PC-9 (cell line): ENCODE data around the gene IP6K2. TPM values are rescaled to one million over a fixed set of nuclear protein-coding genes. Genes with fewer than 3 reads are reported as not detected.
A peak's percentile ranks its signal among the peaks of the same experiment; 100 is the strongest.

Source experiments
- Bru-seq: library from RNA; stranded (reverse); fragments of 400-500 nt; gene quantifications from one replicate; lab custom pipeline; 2021; lab: Mats Ljungman, UMichigan
- BruChase-seq, 2 experiments: library from RNA; stranded (reverse); fragments of 400-500 nt; gene quantifications; one replicate each; lab custom pipeline; 2021; lab: Mats Ljungman, UMichigan
- BruUV-seq: library from RNA; stranded (reverse); fragments of 400-500 nt; replicated peaks from 2 replicates; lab custom pipeline; 2021; lab: Mats Ljungman, UMichigan
- CTCF ChIA-PET: fragments of 300-600 bp; sonication (Branson Sonifier 250); formaldehyde crosslinking; loops from one replicate; lab custom pipeline; 2022; ENCODE audit warnings: antibody characterized with exemption; lab: Charles Lee
- POLR2A ChIA-PET: fragments of 300-600 bp; sonication (Branson Sonifier 250); formaldehyde crosslinking; loops from one replicate; lab custom pipeline; 2022; ENCODE audit warnings: antibody characterized with exemption; ENCODE audit not compliant: unreplicated experiment; lab: Charles Lee
- DNase-seq, 2 experiments: peaks; one replicate each; pipeline versions ENCODE4 v3.0.0 to v3.0.0-alpha.2; 2015 to 2022; ENCODE audit warnings: mixed read lengths in 1 of 2
- H2AFZ ChIP-seq: fragments of 200-600 bp; sonication (generic); 2 replicates; pipeline ENCODE4 v1.8.1; 2017; ENCODE audit warnings: antibody characterized with exemption
- H3F3A ChIP-seq: fragments of 200-600 bp; sonication (generic); 2 replicates; pipeline ENCODE4 v1.8.1; 2017; ENCODE audit warnings: antibody characterized with exemption, mild to moderate bottlenecking, low read depth; ENCODE audit not compliant: insufficient read depth
- H3K27ac ChIP-seq: fragments of 200-600 bp; sonication (generic); 2 replicates; pipeline ENCODE4 v1.6.1; 2016; ENCODE audit warnings: mixed run types
- H3K27me3 ChIP-seq: fragments of 200-600 bp; sonication (generic); 2 replicates; pipeline ENCODE4 v1.6.1; 2016; ENCODE audit warnings: low read depth, mixed run types; ENCODE audit not compliant: insufficient read depth
- H3K36me3 ChIP-seq: fragments of 200-600 bp; sonication (generic); 2 replicates; pipeline ENCODE4 v1.6.1; 2016; ENCODE audit warnings: low read depth, mixed run types
- H3K4me1 ChIP-seq: fragments of 200-600 bp; sonication (generic); replicated peaks from 2 replicates; pipeline ENCODE4 v1.6.1; 2016; ENCODE audit warnings: mixed run types; ENCODE audit not compliant: insufficient read depth
- H3K4me2 ChIP-seq: fragments of 200-600 bp; sonication (generic); 2 replicates; pipeline ENCODE4 v1.6.1; 2017; ENCODE audit warnings: mixed run types
- H3K4me3 ChIP-seq: fragments of 200-600 bp; sonication (generic); 2 replicates; pipeline ENCODE4 v1.6.1; 2016; ENCODE audit warnings: mixed run types
- H3K79me2 ChIP-seq: fragments of 200-600 bp; sonication (generic); 2 replicates; pipeline ENCODE4 v1.6.1; 2017; ENCODE audit warnings: low read depth, mixed run types
- H3K9me2 ChIP-seq: fragments of 200-600 bp; sonication (generic); 2 replicates; pipeline ENCODE4 v1.8.1; 2017; ENCODE audit warnings: mild to moderate bottlenecking; ENCODE audit not compliant: insufficient read depth
- H3K9me3 ChIP-seq: fragments of 200-600 bp; sonication (generic); 2 replicates; pipeline ENCODE4 v1.8.1; 2016; ENCODE audit warnings: low read depth; ENCODE audit not compliant: insufficient read depth
- H4K20me1 ChIP-seq: fragments of 200-600 bp; sonication (generic); 2 replicates; pipeline ENCODE4 v1.8.1; 2017; ENCODE audit not compliant: insufficient read depth
- EZH2 ChIP-seq: fragments of 200-600 bp; sonication (generic); IDR thresholded peaks from 2 replicates; pipeline ENCODE4 v1.8.0; 2017; ENCODE audit warnings: antibody characterized with exemption, low read depth
- intact Hi-C: fragments of 100-400 bp; cut with micrococcal nuclease; formaldehyde crosslinking; loops from one replicate; pipeline ENCODE4 v1.10.0; 2022; ENCODE audit not compliant: unreplicated experiment
- long read RNA-seq: library from polyadenylated mRNA; stranded (forward); transcript quantifications from one replicate; pipeline ENCODE4 v2.0.0, GENCODE V29; 2022
- total RNA-seq: library from RNA; stranded (reverse); gene quantifications from 2 replicates; pipeline ENCODE4 v1.2.3, GENCODE V29; 2021
- TF ChIP-seq, protein P1 (sequence below): fragments of 200-600 bp; sonication (generic); conservative IDR thresholded peaks from 2 replicates; pipeline ENCODE4 v1.6.1; 2017; ENCODE audit warnings: mixed run types, antibody characterized with exemption, mild to moderate bottlenecking, moderate library complexity

Gene IP6K2, protein sequence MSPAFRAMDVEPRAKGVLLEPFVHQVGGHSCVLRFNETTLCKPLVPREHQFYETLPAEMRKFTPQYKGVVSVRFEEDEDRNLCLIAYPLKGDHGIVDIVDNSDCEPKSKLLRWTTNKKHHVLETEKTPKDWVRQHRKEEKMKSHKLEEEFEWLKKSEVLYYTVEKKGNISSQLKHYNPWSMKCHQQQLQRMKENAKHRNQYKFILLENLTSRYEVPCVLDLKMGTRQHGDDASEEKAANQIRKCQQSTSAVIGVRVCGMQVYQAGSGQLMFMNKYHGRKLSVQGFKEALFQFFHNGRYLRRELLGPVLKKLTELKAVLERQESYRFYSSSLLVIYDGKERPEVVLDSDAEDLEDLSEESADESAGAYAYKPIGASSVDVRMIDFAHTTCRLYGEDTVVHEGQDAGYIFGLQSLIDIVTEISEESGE
- total RNA-seq (123 and 144 TPM in 2 replicates), Bru-seq, nascent RNA (percentile 96 among the genes with signal in this experiment), BruChase-seq, experiment 1, labeled RNA remaining after a 2-hour chase (percentile 94 among the genes with signal in this experiment), BruChase-seq, experiment 2, labeled RNA remaining after a 6-hour chase (percentile 85 among the genes with signal in this experiment)
- long read RNA-seq, transcript IP6K2-201 (6 exons, 1,775 nt): major isoform, 36 of 219 reads
- long read RNA-seq, transcript IP6K2-221 (2 exons, 1,673 nt): minor isoform, 15 of 219 reads
- long read RNA-seq, transcript IP6K2-208 (2 exons, 1,124 nt): minor isoform, 13 of 219 reads
- long read RNA-seq, transcript IP6K2-211 (4 exons, 1,309 nt): minor isoform, 32 of 219 reads
- long read RNA-seq, partial matches to known transcripts: 21 of 219 reads
- long read RNA-seq, other reads (novel, unspliced or antisense): 94 of 219 reads

DNA sequence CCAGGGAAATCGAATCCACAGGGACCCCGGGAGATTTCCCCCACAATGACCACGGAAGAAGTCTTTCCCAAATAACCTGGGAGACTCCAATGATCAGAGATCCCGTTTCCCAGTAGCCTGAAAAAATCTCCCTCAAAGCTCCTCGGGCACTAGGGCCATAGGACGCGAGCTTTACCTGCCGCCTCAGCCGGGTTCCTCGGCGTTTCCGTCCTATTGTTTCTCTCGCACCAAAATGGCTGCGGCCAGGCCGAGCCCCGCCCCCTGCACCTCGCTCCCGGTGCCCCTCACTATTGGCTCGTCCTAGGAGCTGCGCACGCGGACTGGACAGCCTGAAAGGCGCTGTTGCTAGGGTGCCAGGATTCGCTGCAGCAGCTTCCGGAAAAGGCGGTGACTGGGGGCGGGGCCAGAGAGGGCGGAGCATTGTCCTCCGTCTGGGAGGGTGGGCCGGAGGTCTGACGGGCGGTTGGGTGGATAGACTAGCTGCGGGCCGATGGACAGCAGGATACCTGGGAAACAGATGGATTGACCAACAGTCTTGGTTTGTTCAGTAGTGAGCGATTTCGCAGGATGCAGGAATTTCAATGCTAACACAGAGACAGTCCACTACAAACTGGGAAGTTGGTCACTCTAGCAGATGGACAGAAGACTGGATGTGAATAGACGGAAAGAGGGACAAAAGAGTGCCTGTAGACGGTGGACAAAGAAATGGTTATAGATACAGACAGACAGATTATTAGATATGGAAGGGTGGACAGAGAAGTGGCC, at the start of gene IP6K2:
TSS of gene IP6K2 (minus strand) at position 240 of the 765 bp plus-strand sequence. CDS start 21,930 bp downstream, outside the sequence.
- H2AFZ ChIP-seq: peak within 1 kb of the TSS; percentile 85
- H3K9me3 ChIP-seq: no peaks in the 10 kb centered on the region
- intact Hi-C loops: loop anchor here (1.0 kb wide), 1 partner anchor 54 kb away; no protein-coding TSS in a partner anchor
- H3F3A ChIP-seq: peaks cover 3% of the 10 kb centered on the region; the same call in 1 of the 2 replicates
- DNase-seq: peak; percentile 92 to 99
- peak within 1 kb of the TSS; percentile 53 for H3K27ac ChIP-seq
- H3K4me1 ChIP-seq: peaks cover 17% of the 10 kb centered on the region
- H3K79me2 ChIP-seq: peaks cover 49% of the 10 kb centered on the region
- peaks cover 14% of the 10 kb centered on the region; the same call in 1 of the 2 replicates for H3K36me3 ChIP-seq
- no peaks in the 10 kb centered on the region for H3K27me3 ChIP-seq
- no TSS peak for BruUV-seq
- peak within 1 kb of the TSS; percentile 99 for H3K4me3 ChIP-seq
- POLR2A ChIA-PET: interaction anchor here (0.5 to 1.3 kb wide), 7 partner anchors 25 to 304 kb away, joined by 3 to 13 read pairs (median 5); partner anchors contain the start of genes CELSR3, PFKFB4, PRKAR2A and WDR6
- CTCF ChIA-PET: interaction anchor here (0.5 kb wide), 1 partner anchor 712 kb away, joined by 4 read pairs; no protein-coding TSS in a partner anchor
- TF ChIP-seq EZH2: no peak
- TF ChIP-seq, protein P1, sequence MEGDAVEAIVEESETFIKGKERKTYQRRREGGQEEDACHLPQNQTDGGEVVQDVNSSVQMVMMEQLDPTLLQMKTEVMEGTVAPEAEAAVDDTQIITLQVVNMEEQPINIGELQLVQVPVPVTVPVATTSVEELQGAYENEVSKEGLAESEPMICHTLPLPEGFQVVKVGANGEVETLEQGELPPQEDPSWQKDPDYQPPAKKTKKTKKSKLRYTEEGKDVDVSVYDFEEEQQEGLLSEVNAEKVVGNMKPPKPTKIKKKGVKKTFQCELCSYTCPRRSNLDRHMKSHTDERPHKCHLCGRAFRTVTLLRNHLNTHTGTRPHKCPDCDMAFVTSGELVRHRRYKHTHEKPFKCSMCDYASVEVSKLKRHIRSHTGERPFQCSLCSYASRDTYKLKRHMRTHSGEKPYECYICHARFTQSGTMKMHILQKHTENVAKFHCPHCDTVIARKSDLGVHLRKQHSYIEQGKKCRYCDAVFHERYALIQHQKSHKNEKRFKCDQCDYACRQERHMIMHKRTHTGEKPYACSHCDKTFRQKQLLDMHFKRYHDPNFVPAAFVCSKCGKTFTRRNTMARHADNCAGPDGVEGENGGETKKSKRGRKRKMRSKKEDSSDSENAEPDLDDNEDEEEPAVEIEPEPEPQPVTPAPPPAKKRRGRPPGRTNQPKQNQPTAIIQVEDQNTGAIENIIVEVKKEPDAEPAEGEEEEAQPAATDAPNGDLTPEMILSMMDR: no peak
- peak within 1 kb of the TSS; percentile 99 for H3K4me2 ChIP-seq
- no peaks in the 10 kb centered on the region for H3K9me2 ChIP-seq
- peaks cover 28% of the 10 kb centered on the region for H4K20me1 ChIP-seq

DNA sequence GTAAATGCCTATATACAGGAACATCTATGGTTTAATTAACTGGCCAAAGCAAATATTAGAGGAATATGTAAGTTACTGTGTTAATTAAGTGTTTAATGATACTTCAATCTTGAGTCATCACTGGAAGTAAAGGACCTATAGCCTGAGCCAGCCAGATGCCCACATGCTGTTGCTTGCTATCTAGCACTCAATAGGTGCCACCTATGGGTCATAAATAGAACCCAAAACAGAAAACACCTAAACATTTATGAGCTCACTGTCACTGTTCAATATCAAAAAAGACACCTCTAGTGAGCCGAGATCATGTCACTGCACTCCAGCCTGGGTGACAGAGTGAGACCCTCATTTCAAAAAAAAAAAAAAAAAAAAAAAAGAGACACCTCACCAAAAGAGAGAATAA, 48.4 kb upstream of the IP6K2 start:
- Histone ChIP-seq H3K4me3 (no peak overlapping the region), H2AFZ (no peak overlapping the region), H3K36me3 (no peaks in the 10 kb centered on the region), H3K79me2 (no peaks in the 10 kb centered on the region), H3K9me3 (no peaks in the 10 kb centered on the region), H3K4me2 (no peak overlapping the region), H3F3A (no peaks in the 10 kb centered on the region; the same call in 1 of the 2 replicates), H3K27ac (no peak overlapping the region), H3K9me2 (no peaks in the 10 kb centered on the region), H4K20me1 (no peaks in the 10 kb centered on the region; the same call in 1 of the 2 replicates), H3K27me3 (no peaks in the 10 kb centered on the region), H3K4me1 (no peaks in the 10 kb centered on the region)
- DNase-seq: no peak
- CTCF ChIA-PET: interaction anchor here (0.6 to 1.0 kb wide), 5 partner anchors 23 to 105 kb away, joined by 3 to 9 read pairs (median 3); no protein-coding TSS in a partner anchor
- TF ChIP-seq, protein P1: peak; percentile 53
- TF ChIP-seq EZH2: no peak
- intact Hi-C loops: no loop called here
- no TSS peak for BruUV-seq
- POLR2A ChIA-PET: interaction anchor here (0.6 kb wide), 1 partner anchor 664 kb away, joined by 4 read pairs; the partner anchor contains the start of gene NICN1
